Loucy (cell line): ENCODE results near the gene ACAA1.

Experiments
- H2AFZ ChIP-seq: fragments of 200-600 bp; sonication (generic); 2 replicates; pipeline ENCODE4 v1.6.0; 2016; ENCODE audit warnings: antibody characterized with exemption, mild to moderate bottlenecking, low read length, moderate library complexity
- H3F3A ChIP-seq: fragments of 200-600 bp; 2 replicates; pipeline ENCODE4 v1.6.0; 2016; ENCODE audit warnings: antibody characterized with exemption, low read depth, mild to moderate bottlenecking
- H3K27me3 ChIP-seq: fragments of 200-600 bp; sonication (generic); 2 replicates; pipeline ENCODE4 v1.6.1; 2014; ENCODE audit warnings: low read length, mild to moderate bottlenecking; ENCODE audit not compliant: insufficient read depth, poor library complexity, severe bottlenecking
- H3K36me3 ChIP-seq: fragments of 200-600 bp; sonication (generic); 2 replicates; pipeline ENCODE4 v1.6.1; 2016; ENCODE audit warnings: low read length; ENCODE audit not compliant: insufficient read depth
- H3K4me1 ChIP-seq: fragments of 200-600 bp; sonication (generic); 2 replicates; pipeline ENCODE4 v1.5.1; 2014; ENCODE audit warnings: low read length, mild to moderate bottlenecking; ENCODE audit not compliant: insufficient read depth, poor library complexity, severe bottlenecking
- H3K4me2 ChIP-seq: fragments of 200-600 bp; sonication (generic); 2 replicates; pipeline ENCODE4 v1.6.0; 2014; ENCODE audit warnings: antibody characterized with exemption, low read length, low read depth, mild to moderate bottlenecking; ENCODE audit not compliant: poor library complexity, severe bottlenecking
- H3K4me3 ChIP-seq: fragments of 200-600 bp; sonication (generic); 2 replicates; pipeline ENCODE4 v1.5.1; 2014; ENCODE audit warnings: low read length, mild to moderate bottlenecking, mixed read lengths; ENCODE audit not compliant: poor library complexity, severe bottlenecking
- H3K79me2 ChIP-seq: fragments of 200-600 bp; sonication (generic); 2 replicates; pipeline ENCODE4 v1.6.1; 2014; ENCODE audit warnings: low read length; ENCODE audit not compliant: insufficient read depth
- H3K9ac ChIP-seq: fragments of 200-600 bp; sonication (generic); 2 replicates; pipeline ENCODE4 v1.6.0; 2014; ENCODE audit warnings: mild to moderate bottlenecking, low read depth, low read length, moderate library complexity; ENCODE audit not compliant: poor library complexity, severe bottlenecking
- H3K9me2 ChIP-seq: fragments of 200-600 bp; sonication (generic); replicated peaks from 2 replicates; pipeline ENCODE4 v1.6.1; 2016; ENCODE audit warnings: low read depth, low read length, mixed read lengths
- H3K9me3 ChIP-seq: fragments of 200-600 bp; sonication (generic); 2 replicates; pipeline ENCODE4 v1.6.1; 2014; ENCODE audit warnings: mild to moderate bottlenecking, antibody characterized with exemption, low read length, low read depth; ENCODE audit not compliant: insufficient read depth
- H4K20me1 ChIP-seq: fragments of 200-600 bp; sonication (generic); 2 replicates; pipeline ENCODE4 v1.6.0; 2014; ENCODE audit warnings: antibody characterized with exemption, low read length, mild to moderate bottlenecking; ENCODE audit not compliant: insufficient read depth, poor library complexity, severe bottlenecking
- EZH2phosphoT487 ChIP-seq: fragments of 200-600 bp; IDR thresholded peaks from 2 replicates; pipeline ENCODE4 v1.6.1; 2018; ENCODE audit warnings: antibody characterized with exemption, mild to moderate bottlenecking, moderate library complexity, borderline replicate concordance
- TF ChIP-seq, protein P1 (sequence below): fragments of 200-600 bp; sonication (generic); conservative IDR thresholded peaks from 2 replicates; pipeline ENCODE4 v1.5.1; 2014; ENCODE audit warnings: mild to moderate bottlenecking, antibody characterized with exemption, low read length

The ACAA1 gene

GRCh38 chr3:38124324-38125122 is 12.4 kb downstream of the ACAA1 start:
- H3K9me2 ChIP-seq: no peaks in the 10 kb centered on the region
- no peaks in the 10 kb centered on the region for H3K79me2 ChIP-seq
- H3F3A ChIP-seq: no peaks in the 10 kb centered on the region
- H4K20me1 ChIP-seq: no peaks in the 10 kb centered on the region
- H3K9me3 ChIP-seq: no peaks in the 10 kb centered on the region
- H3K9ac ChIP-seq: no peak overlapping the region
- H3K4me2 ChIP-seq: no peak overlapping the region
- H3K36me3 ChIP-seq: peaks cover 65% of the 10 kb centered on the region; the same call in 1 of the 2 replicates
- H3K4me1 ChIP-seq: no peaks in the 10 kb centered on the region
- H3K4me3 ChIP-seq: no peak overlapping the region
- H2AFZ ChIP-seq: no peak overlapping the region
- TF ChIP-seq EZH2phosphoT487: no peak
- TF ChIP-seq, protein P1, sequence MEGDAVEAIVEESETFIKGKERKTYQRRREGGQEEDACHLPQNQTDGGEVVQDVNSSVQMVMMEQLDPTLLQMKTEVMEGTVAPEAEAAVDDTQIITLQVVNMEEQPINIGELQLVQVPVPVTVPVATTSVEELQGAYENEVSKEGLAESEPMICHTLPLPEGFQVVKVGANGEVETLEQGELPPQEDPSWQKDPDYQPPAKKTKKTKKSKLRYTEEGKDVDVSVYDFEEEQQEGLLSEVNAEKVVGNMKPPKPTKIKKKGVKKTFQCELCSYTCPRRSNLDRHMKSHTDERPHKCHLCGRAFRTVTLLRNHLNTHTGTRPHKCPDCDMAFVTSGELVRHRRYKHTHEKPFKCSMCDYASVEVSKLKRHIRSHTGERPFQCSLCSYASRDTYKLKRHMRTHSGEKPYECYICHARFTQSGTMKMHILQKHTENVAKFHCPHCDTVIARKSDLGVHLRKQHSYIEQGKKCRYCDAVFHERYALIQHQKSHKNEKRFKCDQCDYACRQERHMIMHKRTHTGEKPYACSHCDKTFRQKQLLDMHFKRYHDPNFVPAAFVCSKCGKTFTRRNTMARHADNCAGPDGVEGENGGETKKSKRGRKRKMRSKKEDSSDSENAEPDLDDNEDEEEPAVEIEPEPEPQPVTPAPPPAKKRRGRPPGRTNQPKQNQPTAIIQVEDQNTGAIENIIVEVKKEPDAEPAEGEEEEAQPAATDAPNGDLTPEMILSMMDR: no peak
- no peaks in the 10 kb centered on the region for H3K27me3 ChIP-seq

GRCh38 chr3:38122712-38123290 is 14.1 kb downstream of the ACAA1 start:
- Histone ChIP-seq H3K4me3 (no peak overlapping the region), H3K79me2 (no peaks in the 10 kb centered on the region), H3K4me2 (no peak overlapping the region), H3K27me3 (no peaks in the 10 kb centered on the region), H2AFZ (no peak overlapping the region), H4K20me1 (no peaks in the 10 kb centered on the region), H3F3A (no peaks in the 10 kb centered on the region), H3K9me2 (no peaks in the 10 kb centered on the region), H3K9ac (no peak overlapping the region), H3K36me3 (peaks cover 56% of the 10 kb centered on the region; the same call in 1 of the 2 replicates), H3K9me3 (no peaks in the 10 kb centered on the region), H3K4me1 (no peaks in the 10 kb centered on the region)
- TF ChIP-seq EZH2phosphoT487: no peak
- TF ChIP-seq, protein P1: no peak

DNA sequence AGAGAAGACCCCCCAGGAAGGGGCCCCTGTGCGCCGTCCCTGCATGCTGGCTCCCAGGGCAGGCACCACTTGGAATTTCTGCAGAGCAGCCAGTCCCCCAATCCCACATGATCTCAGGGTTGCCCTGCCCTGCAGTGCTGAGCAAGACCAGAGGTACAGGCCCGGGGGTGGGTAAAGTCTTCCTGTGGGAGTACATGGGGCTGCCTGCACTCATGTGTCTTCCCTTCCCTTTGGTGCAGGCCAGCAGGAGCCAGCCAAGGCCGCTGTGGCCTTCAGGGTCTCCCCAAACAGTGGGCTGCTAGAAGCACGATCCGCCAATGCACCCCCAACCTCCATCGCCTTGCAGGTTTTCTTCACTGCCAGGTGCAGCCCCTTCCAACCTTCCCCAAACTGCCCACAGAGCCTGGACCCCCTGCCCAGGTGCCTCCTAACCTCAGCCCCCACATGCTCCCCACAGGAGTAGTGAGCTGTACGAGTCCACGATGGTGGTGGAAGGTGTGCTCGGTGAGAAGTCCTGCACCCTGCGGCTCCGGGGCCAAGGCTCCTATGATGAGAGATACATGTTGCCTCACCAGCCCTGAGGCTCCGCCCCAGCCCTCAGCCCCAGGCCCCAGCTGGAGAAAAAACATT is 15.0 kb downstream of the ACAA1 start:
- H3K4me1 ChIP-seq: no peaks in the 10 kb centered on the region
- no peaks in the 10 kb centered on the region for H3F3A ChIP-seq
- no peaks in the 10 kb centered on the region for H4K20me1 ChIP-seq
- H3K9ac ChIP-seq: no peak overlapping the region
- no peaks in the 10 kb centered on the region for H3K79me2 ChIP-seq
- TF ChIP-seq, protein P1: no peak
- TF ChIP-seq EZH2phosphoT487: no peak
- H2AFZ ChIP-seq: no peak overlapping the region
- no peaks in the 10 kb centered on the region for H3K9me3 ChIP-seq
- H3K4me3 ChIP-seq: no peak overlapping the region
- no peaks in the 10 kb centered on the region for H3K9me2 ChIP-seq
- peaks cover 47% of the 10 kb centered on the region; the same call in 1 of the 2 replicates for H3K36me3 ChIP-seq
- H3K27me3 ChIP-seq: no peaks in the 10 kb centered on the region
- H3K4me2 ChIP-seq: no peak overlapping the region
